ENCODE measurements around the gene USP17L20. TPM values are rescaled to one million over a fixed set of nuclear protein-coding genes. Genes with fewer than 3 reads are reported as not detected.
"Not testable (repeated sequence)": the region's sequence is repeated elsewhere in the genome, so short reads cannot be mapped to it uniquely, and the experiment has no call there.

The USP17L20 gene, protein sequence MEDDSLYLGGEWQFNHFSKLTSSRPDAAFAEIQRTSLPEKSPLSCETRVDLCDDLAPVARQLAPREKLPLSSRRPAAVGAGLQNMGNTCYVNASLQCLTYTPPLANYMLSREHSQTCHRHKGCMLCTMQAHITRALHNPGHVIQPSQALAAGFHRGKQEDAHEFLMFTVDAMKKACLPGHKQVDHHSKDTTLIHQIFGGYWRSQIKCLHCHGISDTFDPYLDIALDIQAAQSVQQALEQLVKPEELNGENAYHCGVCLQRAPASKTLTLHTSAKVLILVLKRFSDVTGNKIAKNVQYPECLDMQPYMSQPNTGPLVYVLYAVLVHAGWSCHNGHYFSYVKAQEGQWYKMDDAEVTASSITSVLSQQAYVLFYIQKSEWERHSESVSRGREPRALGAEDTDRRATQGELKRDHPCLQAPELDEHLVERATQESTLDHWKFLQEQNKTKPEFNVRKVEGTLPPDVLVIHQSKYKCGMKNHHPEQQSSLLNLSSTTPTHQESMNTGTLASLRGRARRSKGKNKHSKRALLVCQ
- not detected for polyA plus RNA-seq (2013, experiment 1 of 2; ENCODE audit: insufficient read length)
- polyA plus RNA-seq (2013, experiment 2 of 2; ENCODE audit: insufficient read length): not detected

DNA sequence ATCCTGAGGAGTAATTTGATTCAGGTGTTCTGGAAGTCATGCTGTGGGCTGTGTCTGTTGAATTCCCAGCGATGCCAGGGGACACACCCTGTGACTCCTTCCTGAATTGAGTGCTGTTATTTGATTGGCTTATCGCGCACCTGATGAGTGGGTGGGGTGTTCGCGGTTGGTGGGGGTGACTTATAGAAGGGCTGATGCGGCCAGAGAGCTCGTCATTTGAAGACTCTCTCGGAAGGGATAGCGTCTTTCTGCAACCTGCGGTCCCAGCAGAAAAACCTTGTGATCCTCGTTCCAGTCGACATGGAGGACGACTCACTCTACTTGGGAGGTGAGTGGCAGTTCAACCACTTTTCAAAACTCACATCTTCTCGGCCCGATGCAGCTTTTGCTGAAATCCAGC, at the start of gene USP17L20:
Gene USP17L20, plus strand, starts transcription at position 301 of the 400 bp plus-strand sequence. Its CDS starts 0 bp downstream, at position 301.
- not testable (repeated sequence) for DNase-seq

- DNase-seq: not testable (repeated sequence)
Measured at GRCh38 chr4:9210357-9210756, 47.6 kb upstream of the USP17L20 start, which contains the start of gene USP17L10. TSS of gene USP17L10 (plus strand) at chr4:9210657. CDS start at chr4:9210657, 0 bp downstream.

DNA sequence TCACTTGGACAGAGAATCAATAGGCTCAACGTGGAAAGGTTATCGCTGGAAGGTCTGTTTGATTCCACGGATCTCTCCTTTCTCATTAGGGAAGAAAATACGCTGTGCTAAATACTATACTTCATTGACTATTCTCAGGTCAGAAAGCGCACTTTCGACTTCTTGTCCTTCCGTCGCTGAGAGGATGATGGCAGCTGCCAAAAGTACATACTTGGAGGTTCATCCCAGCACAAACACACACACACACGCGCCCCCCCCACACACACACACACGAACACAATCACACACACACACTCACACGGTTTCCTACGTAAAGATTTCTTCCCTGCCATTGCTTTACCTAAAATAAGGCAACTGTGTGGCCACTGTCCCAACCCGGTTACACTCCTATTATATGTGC, 43.2 kb upstream of the USP17L20 start:
- not testable (repeated sequence) for DNase-seq

- not testable (repeated sequence) for DNase-seq
Measured at GRCh38 chr4:9215105-9215504, 42.8 kb upstream of the USP17L20 start, which contains the start of gene USP17L11. TSS of gene USP17L11 (plus strand) at chr4:9215405. CDS start at chr4:9215405, 0 bp downstream.

DNA sequence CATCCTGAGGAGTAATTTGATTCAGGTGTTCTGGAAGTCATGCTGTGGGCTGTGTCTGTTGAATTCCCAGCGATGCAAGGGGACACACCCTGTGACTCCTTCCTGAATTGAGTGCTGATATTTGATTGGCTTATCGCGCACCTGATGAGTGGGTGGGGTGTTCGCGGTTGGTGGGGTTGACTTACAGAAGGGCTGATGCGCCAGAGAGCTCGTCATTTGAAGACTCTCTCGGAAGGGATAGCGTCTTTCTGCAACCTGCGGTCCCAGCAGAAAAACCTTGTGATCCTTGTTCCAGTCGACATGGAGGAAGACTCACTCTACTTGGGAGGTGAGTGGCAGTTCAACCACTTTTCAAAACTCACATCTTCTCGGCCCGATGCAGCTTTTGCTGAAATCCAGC, 38.1 kb upstream of the USP17L20 start, which contains the start of gene USP17L12:
Gene USP17L12, plus strand, starts transcription at position 301 of the 400 bp plus-strand sequence. Its CDS starts 0 bp downstream, at position 301.
- DNase-seq: not testable (repeated sequence)

GRCh38 chr4:9224596-9224995, 33.3 kb upstream of the USP17L20 start, which contains the start of gene USP17L13:
TSS of gene USP17L13 (plus strand) at chr4:9224896. CDS start at chr4:9224896, 0 bp downstream.
- not testable (repeated sequence) for DNase-seq

DNA sequence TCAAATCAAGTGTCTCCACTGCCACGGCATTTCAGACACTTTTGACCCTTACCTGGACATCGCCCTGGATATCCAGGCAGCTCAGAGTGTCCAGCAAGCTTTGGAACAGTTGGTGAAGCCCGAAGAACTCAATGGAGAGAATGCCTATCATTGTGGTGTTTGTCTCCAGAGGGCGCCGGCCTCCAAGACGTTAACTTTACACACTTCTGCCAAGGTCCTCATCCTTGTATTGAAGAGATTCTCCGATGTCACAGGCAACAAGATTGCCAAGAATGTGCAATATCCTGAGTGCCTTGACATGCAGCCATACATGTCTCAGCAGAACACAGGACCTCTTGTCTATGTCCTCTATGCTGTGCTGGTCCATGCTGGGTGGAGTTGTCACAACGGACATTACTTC, 27.7 kb upstream of the USP17L20 start:
- not testable (repeated sequence) for DNase-seq

DNA sequence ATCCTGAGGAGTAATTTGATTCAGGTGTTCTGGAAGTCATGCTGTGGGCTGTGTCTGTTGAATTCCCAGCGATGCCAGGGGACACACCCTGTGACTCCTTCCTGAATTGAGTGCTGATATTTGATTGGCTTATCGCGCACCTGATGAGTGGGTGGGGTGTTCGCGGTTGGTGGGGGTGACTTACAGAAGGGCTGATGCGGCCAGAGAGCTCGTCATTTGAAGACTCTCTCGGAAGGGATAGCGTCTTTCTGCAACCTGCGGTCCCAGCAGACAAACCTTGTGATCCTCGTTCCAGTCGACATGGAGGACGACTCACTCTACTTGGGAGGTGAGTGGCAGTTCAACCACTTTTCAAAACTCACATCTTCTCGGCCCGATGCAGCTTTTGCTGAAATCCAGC, 23.8 kb upstream of the USP17L20 start, which contains the start of gene USP17L15:
Gene USP17L15, plus strand, starts transcription at position 301 of the 400 bp plus-strand sequence. Its CDS starts 0 bp downstream, at position 301.
- not testable (repeated sequence) for DNase-seq

GRCh38 chr4:9238461-9238860, 19.5 kb upstream of the USP17L20 start:
- not testable (repeated sequence) for DNase-seq

DNA sequence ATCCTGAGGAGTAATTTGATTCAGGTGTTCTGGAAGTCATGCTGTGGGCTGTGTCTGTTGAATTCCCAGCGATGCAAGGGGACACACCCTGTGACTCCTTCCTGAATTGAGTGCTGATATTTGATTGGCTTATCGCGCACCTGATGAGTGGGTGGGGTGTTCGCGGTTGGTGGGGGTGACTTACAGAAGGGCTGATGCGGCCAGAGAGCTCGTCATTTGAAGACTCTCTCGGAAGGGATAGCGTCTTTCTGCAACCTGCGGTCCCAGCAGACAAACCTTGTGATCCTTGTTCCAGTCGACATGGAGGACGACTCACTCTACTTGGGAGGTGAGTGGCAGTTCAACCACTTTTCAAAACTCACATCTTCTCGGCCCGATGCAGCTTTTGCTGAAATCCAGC, 14.3 kb upstream of the USP17L20 start, which contains the start of gene USP17L17:
Gene USP17L17, plus strand, starts transcription at position 301 of the 400 bp plus-strand sequence. Its CDS starts 0 bp downstream, at position 301.
- not testable (repeated sequence) for DNase-seq

DNA sequence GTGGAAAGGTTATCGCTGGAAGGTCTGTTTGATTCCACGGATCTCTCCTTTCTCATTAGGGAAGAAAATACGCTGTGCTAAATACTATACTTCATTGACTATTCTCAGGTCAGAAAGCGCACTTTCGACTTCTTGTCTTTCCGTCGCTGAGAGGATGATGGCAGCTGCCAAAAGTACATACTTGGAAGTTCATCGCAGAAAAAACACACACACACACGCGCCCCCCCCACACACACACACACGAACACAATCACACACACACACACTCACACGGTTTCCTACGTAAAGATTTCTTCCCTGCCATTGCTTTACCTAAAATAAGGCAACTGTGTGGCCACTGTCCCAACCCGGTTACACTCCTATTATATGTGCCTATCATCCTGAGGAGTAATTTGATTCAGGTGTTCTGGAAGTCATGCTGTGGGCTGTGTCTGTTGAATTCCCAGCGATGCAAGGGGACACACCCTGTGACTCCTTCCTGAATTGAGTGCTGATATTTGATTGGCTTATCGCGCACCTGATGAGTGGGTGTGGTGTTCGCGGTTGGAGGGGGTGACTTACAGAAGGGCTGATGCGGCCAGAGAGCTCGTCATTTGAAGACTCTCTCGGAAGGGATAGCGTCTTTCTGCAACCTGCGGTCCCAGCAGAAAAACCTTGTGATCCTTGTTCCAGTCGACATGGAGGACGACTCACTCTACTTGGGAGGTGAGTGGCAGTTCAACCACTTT, 9.8 kb upstream of the USP17L20 start, which contains the start of gene USP17L18:
Gene USP17L18, plus strand, starts transcription at position 678 of the 728 bp plus-strand sequence. Its CDS starts 0 bp downstream, at position 678.
- not testable (repeated sequence) for DNase-seq

- not testable (repeated sequence) for DNase-seq
Measured at GRCh38 chr4:9253078-9253477, 4.8 kb upstream of the USP17L20 start, which contains the start of gene USP17L19. TSS of gene USP17L19 (plus strand) at chr4:9253378. CDS start at chr4:9253378, 0 bp downstream.

DNA sequence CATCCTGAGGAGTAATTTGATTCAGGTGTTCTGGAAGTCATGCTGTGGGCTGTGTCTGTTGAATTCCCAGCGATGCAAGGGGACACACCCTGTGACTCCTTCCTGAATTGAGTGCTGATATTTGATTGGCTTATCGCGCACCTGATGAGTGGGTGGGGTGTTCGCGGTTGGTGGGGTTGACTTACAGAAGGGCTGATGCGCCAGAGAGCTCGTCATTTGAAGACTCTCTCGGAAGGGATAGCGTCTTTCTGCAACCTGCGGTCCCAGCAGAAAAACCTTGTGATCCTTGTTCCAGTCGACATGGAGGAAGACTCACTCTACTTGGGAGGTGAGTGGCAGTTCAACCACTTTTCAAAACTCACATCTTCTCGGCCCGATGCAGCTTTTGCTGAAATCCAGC, 4.6 kb downstream of the USP17L20 start, which contains the start of gene USP17L21:
Gene USP17L21, plus strand, starts transcription at position 301 of the 400 bp plus-strand sequence. Its CDS starts 0 bp downstream, at position 301.
- not testable (repeated sequence) for DNase-seq

DNA sequence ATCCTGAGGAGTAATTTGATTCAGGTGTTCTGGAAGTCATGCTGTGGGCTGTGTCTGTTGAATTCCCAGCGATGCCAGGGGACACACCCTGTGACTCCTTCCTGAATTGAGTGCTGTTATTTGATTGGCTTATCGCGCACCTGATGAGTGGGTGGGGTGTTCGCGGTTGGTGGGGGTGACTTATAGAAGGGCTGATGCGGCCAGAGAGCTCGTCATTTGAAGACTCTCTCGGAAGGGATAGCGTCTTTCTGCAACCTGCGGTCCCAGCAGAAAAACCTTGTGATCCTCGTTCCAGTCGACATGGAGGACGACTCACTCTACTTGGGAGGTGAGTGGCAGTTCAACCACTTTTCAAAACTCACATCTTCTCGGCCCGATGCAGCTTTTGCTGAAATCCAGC, 9.4 kb downstream of the USP17L20 start, which contains the start of gene USP17L22:
Gene USP17L22, plus strand, starts transcription at position 301 of the 400 bp plus-strand sequence. Its CDS starts 0 bp downstream, at position 301.
- DNase-seq: not testable (repeated sequence)

GRCh38 chr4:9271719-9272118, 13.8 kb downstream of the USP17L20 start:
- not testable (repeated sequence) for DNase-seq
